Fibroblast of mammary gland (primary cell): Measurements from ENCODE around the gene KCTD16.

ENCODE experiments used
- DNase-seq: peaks from one replicate; pipeline ENCODE4 v3.0.0-alpha.2; 2010; ENCODE audit warnings: low read depth
- H3K4me3 ChIP-seq: 2 replicates; pipeline ENCODE4 v1.5.1; 2011; ENCODE audit warnings: low read depth, mild to moderate bottlenecking, low read length, moderate library complexity; ENCODE audit not compliant: control insufficient read depth
- TF ChIP-seq, protein P1 (sequence below): conservative IDR thresholded peaks from 2 replicates; pipeline ENCODE4 v1.5.1; 2011; ENCODE audit warnings: low read depth, low read length, inconsistent platforms; ENCODE audit not compliant: control insufficient read depth, insufficient read depth

The KCTD16 gene

DNA sequence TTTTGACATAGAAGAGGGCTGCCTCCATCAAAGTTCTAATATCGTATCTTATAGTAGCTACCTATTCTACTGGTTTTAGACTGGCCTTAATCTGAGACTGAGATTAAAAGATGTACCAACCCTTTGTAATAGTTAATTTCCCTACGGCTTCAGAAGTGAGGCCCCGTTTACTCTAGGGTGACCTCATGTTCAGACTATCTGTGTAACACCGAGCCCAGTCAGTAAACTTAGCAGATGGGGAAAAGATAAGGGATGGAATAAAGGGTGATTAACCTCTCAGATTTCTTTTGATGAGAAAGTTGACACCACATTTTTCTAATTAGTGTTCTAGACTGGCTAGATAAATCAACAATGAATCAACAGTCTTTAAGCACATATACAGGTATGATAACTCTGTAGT is 283.1 kb downstream of the KCTD16 start:
- TF ChIP-seq, protein P1, sequence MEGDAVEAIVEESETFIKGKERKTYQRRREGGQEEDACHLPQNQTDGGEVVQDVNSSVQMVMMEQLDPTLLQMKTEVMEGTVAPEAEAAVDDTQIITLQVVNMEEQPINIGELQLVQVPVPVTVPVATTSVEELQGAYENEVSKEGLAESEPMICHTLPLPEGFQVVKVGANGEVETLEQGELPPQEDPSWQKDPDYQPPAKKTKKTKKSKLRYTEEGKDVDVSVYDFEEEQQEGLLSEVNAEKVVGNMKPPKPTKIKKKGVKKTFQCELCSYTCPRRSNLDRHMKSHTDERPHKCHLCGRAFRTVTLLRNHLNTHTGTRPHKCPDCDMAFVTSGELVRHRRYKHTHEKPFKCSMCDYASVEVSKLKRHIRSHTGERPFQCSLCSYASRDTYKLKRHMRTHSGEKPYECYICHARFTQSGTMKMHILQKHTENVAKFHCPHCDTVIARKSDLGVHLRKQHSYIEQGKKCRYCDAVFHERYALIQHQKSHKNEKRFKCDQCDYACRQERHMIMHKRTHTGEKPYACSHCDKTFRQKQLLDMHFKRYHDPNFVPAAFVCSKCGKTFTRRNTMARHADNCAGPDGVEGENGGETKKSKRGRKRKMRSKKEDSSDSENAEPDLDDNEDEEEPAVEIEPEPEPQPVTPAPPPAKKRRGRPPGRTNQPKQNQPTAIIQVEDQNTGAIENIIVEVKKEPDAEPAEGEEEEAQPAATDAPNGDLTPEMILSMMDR = no peak
- H3K4me3 ChIP-seq = no peak overlapping the region
- DNase-seq = no peak

DNA sequence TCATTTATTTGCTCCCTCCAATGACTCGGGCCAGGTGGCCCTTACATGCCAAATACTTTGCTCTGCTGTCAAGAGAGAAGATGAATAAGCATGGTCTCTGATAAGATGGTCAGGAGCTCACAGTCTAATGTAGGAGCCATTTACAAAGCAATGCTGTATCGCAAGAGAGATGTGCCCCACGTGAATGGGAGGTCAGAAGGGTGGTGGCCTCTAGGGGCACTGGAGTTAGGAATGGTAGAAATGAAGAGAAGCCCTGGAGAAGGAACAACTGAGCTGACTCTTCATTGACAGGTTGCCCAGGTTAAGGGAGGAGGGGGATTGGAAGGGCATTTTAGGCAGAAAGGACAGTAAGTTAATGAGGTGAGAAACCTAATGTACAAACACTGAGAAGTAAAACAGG is 286.5 kb downstream of the KCTD16 start:
- H3K4me3 ChIP-seq = no peak overlapping the region
- TF ChIP-seq, protein P1 = no peak
- DNase-seq = no peak

DNA sequence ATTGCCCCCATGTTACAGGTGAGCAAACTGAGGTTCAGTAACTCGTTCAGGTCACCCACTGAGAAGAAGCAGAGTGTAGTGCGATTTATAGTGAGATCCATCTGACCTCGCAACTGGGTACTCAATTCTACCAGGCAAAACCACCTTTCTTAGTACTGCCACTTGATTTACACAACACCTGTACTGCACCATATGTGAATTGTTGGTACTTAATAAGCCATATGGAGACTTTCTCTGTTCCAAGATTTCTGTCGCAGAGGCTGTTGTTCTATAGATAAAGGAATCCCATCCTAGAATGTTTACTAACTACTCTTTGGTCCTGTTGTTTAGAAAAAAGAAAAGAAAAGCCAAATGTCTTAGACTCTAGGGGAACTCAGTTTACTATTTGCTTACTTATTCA is 287.5 kb downstream of the KCTD16 start:
- no peak for DNase-seq
- TF ChIP-seq, protein P1 = no peak
- no peak overlapping the region for H3K4me3 ChIP-seq

DNA sequence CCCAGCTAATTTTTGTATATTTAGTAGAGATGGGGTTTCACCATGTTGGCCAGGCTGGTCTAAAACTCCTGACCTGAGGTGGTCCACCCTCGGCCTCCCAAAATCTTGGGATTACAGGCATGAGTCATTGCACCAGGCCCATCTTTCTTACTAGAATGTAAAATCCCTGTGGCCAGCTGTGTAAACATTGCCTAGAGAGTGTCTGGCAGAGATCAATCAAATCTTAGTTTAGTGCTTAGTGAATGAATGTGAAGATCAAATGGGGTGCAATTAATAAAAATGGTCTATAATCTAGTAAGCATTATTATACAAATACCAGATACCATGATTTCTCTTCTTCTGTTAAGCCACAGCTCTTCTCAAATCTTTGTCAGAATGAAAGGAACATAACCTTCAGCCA is 289.9 kb downstream of the KCTD16 start:
- no peak for DNase-seq
- TF ChIP-seq, protein P1 = no peak
- no peak overlapping the region for H3K4me3 ChIP-seq

DNA sequence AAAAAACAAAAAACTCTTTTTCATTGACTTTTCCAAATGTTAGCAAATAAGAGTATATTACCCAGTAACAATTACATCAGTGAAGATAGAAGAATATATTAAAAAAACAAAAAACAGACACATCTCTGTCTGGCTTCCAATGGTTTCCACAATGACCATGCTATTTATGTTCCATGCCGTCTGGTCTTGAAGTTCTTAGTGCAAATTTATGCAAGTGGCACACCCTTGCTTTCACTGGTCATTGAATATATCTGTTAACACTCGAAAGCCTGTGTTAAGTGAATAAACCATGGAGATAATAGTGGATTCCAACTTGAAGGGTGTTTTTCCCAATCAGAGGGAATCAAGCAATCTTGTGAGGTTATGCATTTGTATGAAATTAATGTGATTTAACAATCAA is 291.9 kb downstream of the KCTD16 start:
- TF ChIP-seq, protein P1 = no peak
- no peak for DNase-seq
- no peak overlapping the region for H3K4me3 ChIP-seq

DNA sequence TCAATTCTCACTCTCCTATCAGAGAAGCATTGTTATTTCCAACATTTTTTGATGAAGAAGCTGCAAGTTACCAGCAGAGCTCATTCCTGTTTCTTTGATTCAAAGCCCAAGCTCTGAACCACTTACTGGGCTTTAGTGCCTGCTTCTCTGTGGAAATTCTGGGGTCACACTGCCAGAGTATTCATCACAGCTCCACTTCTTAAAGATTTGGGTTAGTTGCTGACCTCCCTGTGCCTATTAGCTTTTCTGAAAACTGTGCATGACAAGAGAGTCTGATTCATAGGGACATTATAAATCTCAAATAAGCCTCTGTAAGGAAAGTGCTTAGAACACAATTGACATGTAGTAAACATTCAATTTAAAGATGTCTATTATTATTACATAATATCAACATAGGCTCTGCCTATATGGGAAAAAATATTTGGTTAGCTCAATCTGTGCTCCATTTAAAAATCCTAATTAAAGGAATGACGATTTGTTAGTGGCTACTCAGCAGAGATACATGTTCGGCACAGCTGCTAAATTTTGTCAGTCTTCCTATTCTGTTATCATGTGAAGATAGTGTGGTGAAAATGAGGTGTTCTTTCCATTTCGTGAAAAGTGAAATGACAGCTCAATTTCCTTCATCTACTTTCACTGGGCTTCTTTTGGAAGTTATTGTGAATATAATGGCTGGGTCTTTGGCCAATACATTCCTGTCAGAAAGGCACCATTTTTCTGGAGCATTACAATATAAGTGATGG is 293.0 kb downstream of the KCTD16 start:
- DNase-seq = no peak
- TF ChIP-seq, protein P1 = no peak
- no peak overlapping the region for H3K4me3 ChIP-seq
